Activated CD8-positive, alpha-beta T cell treated with anti-CD3 and anti-CD28 coated beads for 36 hours (primary cell): ENCODE data around the gene ZNF547. TPM values are rescaled to one million over a fixed set of nuclear protein-coding genes. Genes with fewer than 3 reads are reported as not detected.
A peak's percentile ranks its signal among the peaks of the same experiment; 100 is the strongest.

ENCODE experiments used
- ATAC-seq: fragments of 200-7000 bp; cut with Tn5 transposase; one replicate; pipeline ENCODE4 v1.10.0; 2021; ENCODE audit warnings: mild to moderate bottlenecking, moderate library complexity
- CTCF ChIA-PET: fragments of 350-600 bp; sonication (Branson Sonifier 250); formaldehyde crosslinking; loops from one replicate; lab custom pipeline; 2021; ENCODE audit warnings: antibody characterized with exemption; lab: Charles Lee
- POLR2A ChIA-PET: fragments of 350-600 bp; sonication (Branson Sonifier 250); formaldehyde crosslinking; loops from one replicate; lab custom pipeline; 2021; ENCODE audit warnings: antibody characterized with exemption; lab: Charles Lee
- DNase-seq: peaks from one replicate; pipeline ENCODE4 v3.0.0-alpha.2; 2020
- H3K27ac Mint-ChIP-seq: one replicate; pipeline ENCODE4 v1.8.0; 2021; ENCODE audit warnings: mild to moderate bottlenecking, mixed read lengths
- H3K27me3 Mint-ChIP-seq: one replicate; pipeline ENCODE4 v1.8.0; 2021; ENCODE audit warnings: mixed read lengths
- H3K36me3 Mint-ChIP-seq: one replicate; pipeline ENCODE4 v1.8.0; 2021; ENCODE audit warnings: low read depth, mixed read lengths
- H3K4me1 Mint-ChIP-seq: one replicate; pipeline ENCODE4 v1.8.0; 2021; ENCODE audit warnings: low read depth, mixed read lengths
- H3K4me3 Mint-ChIP-seq: one replicate; pipeline ENCODE4 v1.8.0; 2021; ENCODE audit warnings: mild to moderate bottlenecking, moderate library complexity, mixed read lengths
- H3K9me3 Mint-ChIP-seq: one replicate; pipeline ENCODE4 v1.8.0; 2021; ENCODE audit warnings: mixed read lengths
- intact Hi-C: fragments of 100-400 bp; cut with micrococcal nuclease; formaldehyde crosslinking; loops from one replicate; pipeline ENCODE4 v1.10.0; 2022
- total RNA-seq, 2 experiments: library from RNA; stranded (reverse); gene quantifications; one replicate each; pipeline ENCODE4 v1.2.3, GENCODE V29; 2021
- TF ChIP-seq, protein P1 (sequence below): fragments of 200-600 bp; IDR thresholded peaks from one replicate; pipeline ENCODE4 v1.8.0; 2022; ENCODE audit warnings: antibody characterized with exemption, mild to moderate bottlenecking

Gene ZNF547
- total RNA-seq, 2 experiments from 2014 or later = 1.3 to 1.5 TPM

DNA sequence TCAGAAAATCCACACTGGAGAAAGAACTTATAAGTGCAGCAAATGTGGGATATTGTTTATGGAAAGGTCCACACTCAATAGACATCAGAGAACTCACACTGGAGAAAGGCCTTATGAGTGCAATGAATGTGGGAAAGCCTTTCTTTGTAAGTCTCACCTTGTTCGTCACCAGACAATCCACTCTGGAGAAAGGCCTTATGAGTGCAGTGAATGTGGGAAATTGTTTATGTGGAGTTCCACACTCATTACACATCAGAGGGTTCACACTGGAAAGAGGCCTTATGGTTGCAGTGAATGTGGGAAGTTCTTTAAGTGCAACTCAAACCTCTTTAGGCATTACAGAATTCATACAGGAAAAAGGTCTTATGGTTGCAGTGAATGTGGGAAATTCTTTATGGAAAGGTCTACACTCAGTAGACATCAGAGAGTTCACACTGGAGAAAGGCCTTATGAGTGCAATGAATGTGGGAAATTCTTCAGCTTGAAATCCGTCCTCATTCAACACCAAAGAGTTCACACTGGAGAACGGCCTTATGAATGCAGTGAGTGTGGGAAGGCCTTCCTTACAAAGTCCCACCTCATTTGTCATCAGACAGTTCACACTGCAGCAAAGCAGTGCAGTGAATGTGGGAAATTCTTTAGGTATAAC is 14.3 kb downstream of the ZNF547 start:
- no peak for DNase-seq
- ChIA-PET POLR2A (interaction anchor here (0.9 kb wide), 1 partner anchor 12 kb away, joined by 3 read pairs; the partner anchor contains the start of gene ZNF548), CTCF (no interaction called here)
- ATAC-seq = no peak
- no peak overlapping the region for H3K4me3 Mint-ChIP-seq
- peaks cover 69% of the 10 kb centered on the region for H3K36me3 Mint-ChIP-seq
- H3K9me3 Mint-ChIP-seq = peaks cover 62% of the 10 kb centered on the region
- TF ChIP-seq, protein P1, sequence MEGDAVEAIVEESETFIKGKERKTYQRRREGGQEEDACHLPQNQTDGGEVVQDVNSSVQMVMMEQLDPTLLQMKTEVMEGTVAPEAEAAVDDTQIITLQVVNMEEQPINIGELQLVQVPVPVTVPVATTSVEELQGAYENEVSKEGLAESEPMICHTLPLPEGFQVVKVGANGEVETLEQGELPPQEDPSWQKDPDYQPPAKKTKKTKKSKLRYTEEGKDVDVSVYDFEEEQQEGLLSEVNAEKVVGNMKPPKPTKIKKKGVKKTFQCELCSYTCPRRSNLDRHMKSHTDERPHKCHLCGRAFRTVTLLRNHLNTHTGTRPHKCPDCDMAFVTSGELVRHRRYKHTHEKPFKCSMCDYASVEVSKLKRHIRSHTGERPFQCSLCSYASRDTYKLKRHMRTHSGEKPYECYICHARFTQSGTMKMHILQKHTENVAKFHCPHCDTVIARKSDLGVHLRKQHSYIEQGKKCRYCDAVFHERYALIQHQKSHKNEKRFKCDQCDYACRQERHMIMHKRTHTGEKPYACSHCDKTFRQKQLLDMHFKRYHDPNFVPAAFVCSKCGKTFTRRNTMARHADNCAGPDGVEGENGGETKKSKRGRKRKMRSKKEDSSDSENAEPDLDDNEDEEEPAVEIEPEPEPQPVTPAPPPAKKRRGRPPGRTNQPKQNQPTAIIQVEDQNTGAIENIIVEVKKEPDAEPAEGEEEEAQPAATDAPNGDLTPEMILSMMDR = no peak
- H3K27me3 Mint-ChIP-seq = no peaks in the 10 kb centered on the region
- H3K4me1 Mint-ChIP-seq = no peaks in the 10 kb centered on the region
- no peak overlapping the region for H3K27ac Mint-ChIP-seq
- intact Hi-C loops = no loop called here

DNA sequence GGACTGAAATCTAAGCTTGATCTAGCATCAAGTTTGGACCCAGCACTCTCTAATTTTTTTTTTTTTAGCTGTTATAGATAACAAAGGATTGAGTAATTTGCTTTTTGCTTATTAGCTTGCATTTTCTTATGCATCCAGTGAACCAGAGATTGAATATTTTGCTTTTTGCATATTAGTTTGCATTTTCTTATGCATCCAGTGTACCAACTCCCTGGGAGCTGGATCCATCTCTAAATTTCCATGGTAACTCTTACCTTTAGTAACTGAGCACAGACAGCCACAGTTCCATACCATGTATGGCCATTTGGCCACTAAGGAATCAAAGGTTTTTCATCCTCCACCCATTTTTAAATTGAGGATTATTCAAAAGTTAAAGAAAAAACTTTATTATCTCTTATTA is 17.6 kb downstream of the ZNF547 start:
- peaks cover 46% of the 10 kb centered on the region for H3K9me3 Mint-ChIP-seq
- no peak overlapping the region for H3K27ac Mint-ChIP-seq
- CTCF ChIA-PET = interaction anchor here (0.7 kb wide), 1 partner anchor 281 kb away, joined by 3 read pairs; no protein-coding TSS in a partner anchor
- ATAC-seq = no peak
- intact Hi-C loops = no loop called here
- H3K36me3 Mint-ChIP-seq = peaks cover 39% of the 10 kb centered on the region
- TF ChIP-seq, protein P1 = no peak
- H3K4me1 Mint-ChIP-seq = no peaks in the 10 kb centered on the region
- no peak for DNase-seq
- no peak overlapping the region for H3K4me3 Mint-ChIP-seq
- H3K27me3 Mint-ChIP-seq = peaks cover 1% of the 10 kb centered on the region
- POLR2A ChIA-PET = interaction anchor here (0.8 kb wide), 1 partner anchor 187 kb away, joined by 3 read pairs; no protein-coding TSS in a partner anchor

DNA sequence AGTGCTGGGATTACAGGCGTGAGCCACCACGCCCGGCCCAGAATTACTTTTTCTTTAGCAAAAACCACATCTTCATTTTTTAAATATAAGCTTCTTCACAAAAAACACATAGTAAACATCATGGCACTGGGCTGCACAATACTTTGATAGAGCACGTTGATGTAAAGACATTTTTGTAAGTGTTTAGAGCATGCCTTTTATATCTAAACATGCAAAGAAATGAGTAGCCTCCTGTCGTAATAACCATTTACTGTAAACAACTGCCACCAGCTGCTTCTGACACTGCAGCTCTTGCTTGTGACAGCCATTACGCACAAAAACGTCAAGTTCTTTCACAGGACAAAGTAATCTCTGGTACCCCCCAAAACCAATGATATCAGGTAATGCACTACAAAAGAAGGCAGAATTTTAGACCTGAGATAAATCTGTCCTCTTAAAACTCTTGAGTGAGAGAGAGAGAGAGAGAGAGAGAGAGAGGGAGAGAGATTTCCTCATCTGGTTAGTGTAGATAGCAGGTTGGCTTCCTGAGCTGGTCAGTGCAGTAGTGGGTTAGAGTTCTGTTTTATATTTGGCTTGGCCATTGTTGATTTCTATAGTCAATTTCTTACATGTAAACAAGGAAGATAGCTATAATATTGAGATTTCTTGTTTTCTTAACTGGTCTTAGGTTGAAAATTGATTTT is 19.6 kb downstream of the ZNF547 start:
- CTCF ChIA-PET = interaction anchor here (1.3 kb wide), 1 partner anchor 17 kb away, joined by 3 read pairs; no protein-coding TSS in a partner anchor
- TF ChIP-seq, protein P1 = no peak
- DNase-seq (no peak), ATAC-seq (no peak)
- Mint-ChIP-seq H3K9me3 (peaks cover 29% of the 10 kb centered on the region), H3K4me1 (no peaks in the 10 kb centered on the region), H3K4me3 (no peak overlapping the region), H3K36me3 (peaks cover 19% of the 10 kb centered on the region), H3K27ac (no peak overlapping the region), H3K27me3 (peaks cover 1% of the 10 kb centered on the region)
- POLR2A ChIA-PET = no interaction called here
- intact Hi-C loops = no loop called here

DNA sequence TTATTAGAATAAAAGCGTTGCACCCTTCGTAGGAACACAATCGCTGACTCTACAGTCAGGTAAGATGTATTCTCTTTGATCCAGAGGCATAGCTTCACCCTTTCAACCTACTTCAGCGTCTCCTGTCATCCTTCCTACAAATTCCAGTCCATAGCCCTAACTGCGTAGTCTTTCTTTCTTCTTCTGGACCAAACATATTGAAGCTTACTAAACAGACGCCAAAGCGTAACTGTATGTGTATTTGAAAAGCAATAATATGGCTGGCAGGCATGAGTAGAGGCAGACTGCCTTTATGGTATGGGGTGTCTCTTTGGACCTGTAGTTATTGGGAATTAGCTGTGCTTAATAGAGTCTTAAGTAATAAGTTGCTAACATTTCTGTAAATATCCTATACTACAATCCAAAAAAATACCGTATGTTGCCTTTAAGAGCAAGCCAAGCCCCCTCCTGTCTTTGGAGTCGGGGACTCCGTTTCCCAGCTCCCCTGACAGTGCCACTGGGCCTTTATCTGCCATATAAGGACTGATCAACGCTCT is 25.9 kb downstream of the ZNF547 start:
- no peak for ATAC-seq
- no peaks in the 10 kb centered on the region for H3K27me3 Mint-ChIP-seq
- H3K4me3 Mint-ChIP-seq = peak overlapping the region; percentile 97
- H3K9me3 Mint-ChIP-seq = peaks cover 17% of the 10 kb centered on the region
- ChIA-PET POLR2A (interaction anchor here (1.0 to 1.4 kb wide), 2 partner anchors 12 to 98 kb away, joined by 3 read pairs; partner anchors contain the start of gene ZNF419), CTCF (interaction anchor here (1.5 to 1.6 kb wide), 2 partner anchors 18 to 284 kb away, joined by 3 to 4 read pairs; no protein-coding TSS in a partner anchor)
- no peak for DNase-seq
- H3K27ac Mint-ChIP-seq = peak overlapping the region; percentile 97
- peaks cover 38% of the 10 kb centered on the region for H3K4me1 Mint-ChIP-seq
- TF ChIP-seq, protein P1 = no peak
- peaks cover 40% of the 10 kb centered on the region for H3K36me3 Mint-ChIP-seq
- intact Hi-C loops = no loop called here
